WERI-Rb-1 (cell line): Measurements from ENCODE around the gene GSN.

ENCODE experiments used
- DNase-seq: peaks from one replicate; pipeline ENCODE4 v3.0.0-alpha.2; 2020
- H3K27ac ChIP-seq: fragments of 250-450 bp; sonication (Bioruptor Pico); 2 replicates; pipeline ENCODE4 v1.5.1; 2020; ENCODE audit warnings: mild to moderate bottlenecking, moderate library complexity
- H3K27me3 ChIP-seq: fragments of 250-450 bp; sonication (Bioruptor Pico); 2 replicates; pipeline ENCODE4 v1.5.1; 2021; ENCODE audit warnings: mild to moderate bottlenecking, low read depth, moderate library complexity; ENCODE audit not compliant: insufficient read depth, severe bottlenecking
- H3K36me3 ChIP-seq: fragments of 250-450 bp; sonication (Bioruptor Pico); 2 replicates; pipeline ENCODE4 v1.5.1; 2020; ENCODE audit warnings: mild to moderate bottlenecking, moderate library complexity
- H3K4me3 ChIP-seq: 2 replicates; pipeline ENCODE4 v1.5.1; 2011; ENCODE audit warnings: low read depth, mild to moderate bottlenecking, control low read depth, low read length
- H3K9me3 ChIP-seq: fragments of 250-450 bp; sonication (Bioruptor Pico); 2 replicates; pipeline ENCODE4 v1.5.1; 2021; ENCODE audit warnings: mild to moderate bottlenecking, moderate library complexity; ENCODE audit not compliant: severe bottlenecking
- TF ChIP-seq, protein P1 (sequence below): IDR thresholded peaks from 2 replicates; pipeline ENCODE4 v1.5.1; 2011; ENCODE audit warnings: low read depth, mild to moderate bottlenecking, control low read depth, inconsistent platforms, low read length

The GSN gene

DNA sequence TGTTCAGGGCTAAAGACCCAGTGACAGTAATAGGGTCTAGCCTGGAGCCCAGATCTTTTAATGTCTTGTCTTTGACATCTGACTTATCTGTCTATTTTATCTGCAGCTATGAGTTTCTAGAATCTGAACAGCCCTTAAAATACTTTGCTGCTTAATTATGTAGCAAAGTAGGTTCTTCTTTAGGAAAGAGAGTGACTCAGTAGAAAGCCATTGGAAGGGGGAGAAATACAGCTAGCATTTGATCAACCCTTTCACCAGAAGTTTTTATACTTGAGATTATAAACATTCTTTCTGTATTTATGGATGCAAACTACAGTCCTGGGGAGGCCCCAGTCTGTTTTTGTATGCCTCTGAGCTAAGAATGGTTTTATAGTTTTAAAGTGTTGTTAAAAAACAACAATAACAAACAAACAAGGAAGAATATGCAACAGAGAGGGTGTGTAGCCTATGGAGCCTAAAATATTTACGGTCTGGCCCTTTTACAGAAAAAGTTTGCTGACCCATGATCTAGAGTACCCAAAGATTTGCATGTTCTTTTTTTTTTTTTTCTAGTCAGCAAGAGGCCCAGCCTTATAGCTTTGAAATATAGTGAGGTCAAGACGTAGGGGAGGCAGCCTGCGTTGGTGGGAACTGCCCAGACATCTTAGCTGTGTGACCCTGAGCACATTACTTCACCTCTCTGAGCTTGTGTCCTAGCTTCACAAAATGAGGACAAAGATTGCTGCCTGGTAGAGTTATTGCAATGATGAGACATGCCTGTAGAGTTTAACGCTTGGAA lies 9.7 kb downstream of the GSN start:
- Histone ChIP-seq H3K4me3 (no peak overlapping the region), H3K27ac (no peak overlapping the region), H3K27me3 (no peaks in the 10 kb centered on the region), H3K9me3 (no peaks in the 10 kb centered on the region), H3K36me3 (no peaks in the 10 kb centered on the region)
- DNase-seq: no peak
- TF ChIP-seq, protein P1, sequence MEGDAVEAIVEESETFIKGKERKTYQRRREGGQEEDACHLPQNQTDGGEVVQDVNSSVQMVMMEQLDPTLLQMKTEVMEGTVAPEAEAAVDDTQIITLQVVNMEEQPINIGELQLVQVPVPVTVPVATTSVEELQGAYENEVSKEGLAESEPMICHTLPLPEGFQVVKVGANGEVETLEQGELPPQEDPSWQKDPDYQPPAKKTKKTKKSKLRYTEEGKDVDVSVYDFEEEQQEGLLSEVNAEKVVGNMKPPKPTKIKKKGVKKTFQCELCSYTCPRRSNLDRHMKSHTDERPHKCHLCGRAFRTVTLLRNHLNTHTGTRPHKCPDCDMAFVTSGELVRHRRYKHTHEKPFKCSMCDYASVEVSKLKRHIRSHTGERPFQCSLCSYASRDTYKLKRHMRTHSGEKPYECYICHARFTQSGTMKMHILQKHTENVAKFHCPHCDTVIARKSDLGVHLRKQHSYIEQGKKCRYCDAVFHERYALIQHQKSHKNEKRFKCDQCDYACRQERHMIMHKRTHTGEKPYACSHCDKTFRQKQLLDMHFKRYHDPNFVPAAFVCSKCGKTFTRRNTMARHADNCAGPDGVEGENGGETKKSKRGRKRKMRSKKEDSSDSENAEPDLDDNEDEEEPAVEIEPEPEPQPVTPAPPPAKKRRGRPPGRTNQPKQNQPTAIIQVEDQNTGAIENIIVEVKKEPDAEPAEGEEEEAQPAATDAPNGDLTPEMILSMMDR: no peak

DNA sequence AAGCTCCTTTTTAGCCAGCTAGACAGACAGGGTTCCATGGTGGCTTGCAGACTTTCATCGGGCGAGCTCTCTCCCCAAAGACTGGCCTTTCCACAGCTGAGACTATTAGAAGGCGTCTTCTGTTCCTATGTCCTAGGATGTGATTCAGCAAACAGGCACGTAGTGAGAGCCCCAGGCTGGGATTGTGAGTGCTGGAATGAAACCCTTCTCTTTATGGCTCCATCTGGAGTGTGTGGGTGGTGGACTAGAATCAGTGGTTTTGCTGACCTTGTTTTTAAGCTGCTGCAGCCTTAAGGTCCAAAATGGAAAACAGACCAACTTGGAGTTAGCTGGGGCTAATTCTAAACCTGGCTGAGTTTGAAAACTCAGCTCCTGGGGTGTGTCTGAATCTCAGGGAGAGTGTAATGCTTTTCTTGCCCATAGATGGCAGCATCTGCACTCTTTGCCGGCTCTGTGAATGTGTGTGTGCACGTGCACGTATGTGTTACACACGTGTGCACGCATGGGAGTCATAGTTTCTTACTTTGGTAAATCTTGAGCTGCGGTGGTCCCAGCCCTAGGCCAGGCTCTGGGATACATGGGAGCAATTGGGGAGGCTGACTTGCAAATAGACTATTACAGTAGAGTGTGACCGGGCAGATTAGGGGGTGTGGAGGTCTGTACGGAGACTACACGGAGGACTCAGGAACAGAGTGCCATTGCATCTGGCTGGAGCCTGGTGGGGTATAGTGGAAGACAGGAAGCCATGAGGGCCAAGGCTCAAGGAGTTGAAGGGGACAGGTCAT lies 10.7 kb downstream of the GSN start:
- H3K27ac ChIP-seq: no peak overlapping the region
- no peak overlapping the region for H3K4me3 ChIP-seq
- TF ChIP-seq, protein P1: peak; percentile 88

DNA sequence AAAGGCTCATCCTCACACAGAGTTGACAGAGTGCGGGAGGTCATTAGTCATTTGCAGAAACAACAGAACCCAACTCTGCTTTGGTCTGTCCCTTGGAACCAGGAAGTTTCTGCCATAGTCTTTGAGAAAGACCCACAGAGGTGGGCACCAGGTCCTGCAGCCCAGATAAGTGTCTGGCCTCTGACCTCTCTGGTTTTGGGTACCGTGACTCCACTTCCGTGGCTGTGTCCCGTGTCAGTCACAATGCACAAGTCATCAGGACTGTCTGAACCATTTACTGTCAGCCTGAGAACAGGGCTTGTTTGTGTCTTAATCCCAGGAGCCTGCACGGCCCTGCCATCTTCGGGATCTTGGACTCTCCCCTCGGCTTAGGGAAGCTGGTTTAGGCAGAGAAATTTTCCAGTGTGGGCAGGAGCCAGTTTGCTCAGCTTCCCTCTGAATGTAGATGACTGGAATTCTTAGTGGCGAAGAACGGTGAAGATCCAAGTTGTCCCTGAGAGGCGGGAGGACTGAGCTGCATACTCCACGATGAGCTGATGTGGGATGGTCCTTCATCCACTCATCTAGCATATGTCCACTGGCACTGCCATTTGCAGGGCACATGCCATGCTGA lies 11.9 kb downstream of the GSN start:
- DNase-seq: no peak
- Histone ChIP-seq H3K27me3 (no peaks in the 10 kb centered on the region), H3K36me3 (no peaks in the 10 kb centered on the region), H3K4me3 (no peak overlapping the region), H3K9me3 (no peaks in the 10 kb centered on the region), H3K27ac (no peak overlapping the region)
- TF ChIP-seq, protein P1: no peak

More for the DNA sequence above, 10.7 kb downstream of the GSN start:
- Histone ChIP-seq H3K27me3 (no peaks in the 10 kb centered on the region), H3K36me3 (no peaks in the 10 kb centered on the region), H3K9me3 (no peaks in the 10 kb centered on the region)
- DNase-seq: peak; percentile 66

DNA sequence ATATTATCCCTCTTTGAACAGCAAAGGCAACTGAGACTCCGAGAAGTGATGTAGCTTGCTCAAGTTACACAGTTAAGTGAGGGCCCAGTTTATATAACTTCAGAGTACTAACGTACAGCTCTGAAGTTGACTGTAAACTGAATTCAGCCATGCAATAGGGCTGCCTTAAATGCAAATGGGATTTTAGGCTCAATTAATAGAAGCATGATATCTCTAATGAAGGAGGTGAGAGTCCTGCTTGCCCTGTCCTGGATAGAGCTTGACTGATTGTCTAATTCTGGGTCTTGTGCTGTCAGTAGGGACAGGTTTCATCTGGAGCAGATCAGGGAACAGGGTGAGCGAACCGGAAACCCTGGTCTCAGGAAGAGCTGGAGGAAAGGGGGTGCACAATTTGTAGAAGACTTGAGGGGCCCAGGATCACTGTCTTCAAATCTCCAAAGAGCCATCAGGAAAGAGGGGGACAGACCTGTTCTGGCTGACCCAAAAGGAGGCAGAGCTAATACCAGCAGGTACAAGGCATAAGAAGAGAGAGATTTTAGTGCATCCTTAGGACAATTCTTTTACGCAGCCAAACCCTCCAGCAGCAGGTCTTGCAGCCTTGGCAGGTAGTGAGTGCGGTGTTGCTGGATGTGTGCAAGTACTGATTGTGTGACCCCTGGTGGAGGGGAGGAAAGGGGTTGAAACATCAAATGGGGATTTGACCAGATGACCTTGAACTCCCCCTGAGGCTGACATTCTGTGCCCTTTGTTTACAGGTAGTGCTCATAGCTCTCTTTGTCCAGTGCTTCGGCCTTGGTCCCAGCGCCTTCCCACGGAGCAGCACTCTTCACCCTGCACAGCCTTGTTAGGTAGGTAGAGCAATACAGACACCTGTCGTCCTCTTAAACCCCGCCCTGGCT lies 13.0 kb downstream of the GSN start:
- Histone ChIP-seq H3K27ac (no peak overlapping the region), H3K9me3 (no peaks in the 10 kb centered on the region), H3K27me3 (no peaks in the 10 kb centered on the region), H3K36me3 (no peaks in the 10 kb centered on the region), H3K4me3 (no peak overlapping the region)
- TF ChIP-seq, protein P1: no peak
- DNase-seq: no peak

DNA sequence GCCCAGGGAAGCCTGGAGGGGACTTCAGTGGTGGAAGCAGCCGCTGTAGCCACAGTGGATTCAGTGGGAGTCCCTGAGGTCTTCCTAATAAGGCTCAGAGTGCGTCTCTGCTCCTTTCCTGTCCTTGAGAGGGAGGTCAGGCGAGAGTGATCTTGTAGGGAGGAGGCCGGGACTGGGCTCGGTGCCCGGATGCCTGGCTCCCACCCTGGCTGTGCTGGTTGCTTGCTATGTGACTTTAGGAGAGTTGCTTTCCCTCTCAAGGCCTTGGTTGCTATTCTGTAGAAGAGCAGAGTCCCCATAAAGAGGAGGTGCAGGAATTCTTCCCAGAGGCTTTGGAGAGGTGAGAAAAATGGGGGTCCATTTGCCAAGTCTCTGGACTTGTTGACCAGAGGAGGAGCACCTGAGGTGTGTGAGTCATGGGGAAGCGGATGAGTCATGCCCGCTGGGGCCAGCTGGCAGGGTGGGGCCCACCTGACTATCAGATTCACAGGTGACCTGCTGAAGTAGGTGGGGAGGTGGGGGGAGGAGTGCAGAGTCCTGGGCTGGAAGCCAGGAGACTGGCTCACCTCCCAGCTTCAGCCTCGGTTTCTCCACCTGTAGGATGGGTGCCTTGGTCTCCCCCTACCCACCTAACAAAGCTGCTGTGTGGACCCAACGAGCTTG lies 13.8 kb downstream of the GSN start:
- Histone ChIP-seq H3K27me3 (no peaks in the 10 kb centered on the region), H3K27ac (no peak overlapping the region)
- peak; percentile 46 for DNase-seq

More for the DNA sequence above, 13.8 kb downstream of the GSN start:
- TF ChIP-seq, protein P1: no peak
- Histone ChIP-seq H3K36me3 (no peaks in the 10 kb centered on the region), H3K9me3 (no peaks in the 10 kb centered on the region), H3K4me3 (no peak overlapping the region)
